Measurements from ENCODE around the gene MAP6.

GRCh38 chr11:75667255-75667830, 1.5 kb downstream of the MAP6 start:
- TF ChIP-seq CTCF (IDR thresholded peaks at IDR 0.05): no peak
- no peak for TF ChIP-seq POLR2A (IDR thresholded peaks at IDR 0.05)
